ENCODE results near the gene MRPL23. TPM values are rescaled to one million over a fixed set of nuclear protein-coding genes. Genes with fewer than 3 reads are reported as not detected.
A peak's percentile ranks its signal among the peaks of the same experiment; 100 is the strongest.

MRPL23 gene
- polyA plus RNA-seq, 1 donor = 70.2 TPM

DNA sequence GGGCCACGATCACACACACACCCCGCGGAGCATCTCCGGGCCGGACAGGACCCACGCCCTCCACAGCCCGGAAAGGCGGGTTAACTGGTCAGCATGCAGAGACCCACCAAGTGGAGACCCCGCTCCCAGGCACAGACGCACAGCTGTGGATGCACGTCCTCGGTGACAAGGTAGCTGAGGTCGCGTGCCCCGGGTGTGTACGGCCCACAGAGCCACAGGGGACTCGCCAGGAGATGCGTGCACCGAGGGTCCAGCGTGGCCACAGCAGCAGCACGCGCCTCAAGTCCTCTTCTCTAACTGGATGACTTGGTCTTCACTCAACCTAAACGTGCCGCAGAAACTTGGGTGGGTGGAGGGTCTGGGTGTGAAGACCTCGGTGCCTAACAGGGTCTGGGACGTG lies 45.0 kb downstream of the MRPL23 start:
- no peak overlapping the region for H3K27ac ChIP-seq (ENCODE audit: low read length)
- H3K4me3 ChIP-seq (ENCODE audit: low read length) = no peak overlapping the region
- no peaks in the 10 kb centered on the region for H3K27me3 ChIP-seq (ENCODE audit: control insufficient read depth, insufficient read depth, low read length)
- DNase-seq = peak in 1 of 2 donors; percentile 18
- H3K36me3 ChIP-seq (ENCODE audit: control insufficient read depth, insufficient read depth, low read length) = no peaks in the 10 kb centered on the region
- peaks cover 8% of the 10 kb centered on the region for H3K4me1 ChIP-seq (ENCODE audit: control insufficient read depth, insufficient read depth, low read length)
- WGBS (ENCODE audit: insufficient coverage, low lambda C conversion rate) = no CpG with 5 or more reads among the region's 26 CpGs
- no peaks in the 10 kb centered on the region for H3K9me3 ChIP-seq (ENCODE audit: control insufficient read depth, low read depth, low read length)

DNA sequence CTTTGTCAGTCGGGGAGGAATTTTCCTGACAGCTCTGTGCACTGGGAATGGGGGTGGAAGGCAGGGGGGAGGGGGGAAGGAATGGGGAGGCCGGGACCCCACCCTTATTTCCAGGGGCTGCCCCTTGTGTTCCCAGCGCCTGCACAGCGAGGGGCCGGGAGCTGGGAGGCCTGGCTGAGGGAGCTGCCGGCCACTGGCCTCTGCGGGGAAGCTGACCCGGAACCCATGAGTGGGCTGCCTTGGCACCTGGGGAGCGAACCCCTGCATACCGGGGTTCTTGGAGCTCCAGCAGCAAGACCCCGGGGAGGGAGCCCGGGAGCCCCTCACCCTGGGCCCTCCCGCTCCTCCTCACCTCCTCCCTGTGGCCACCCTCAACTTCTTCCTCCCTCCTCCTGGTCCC lies 47.0 kb downstream of the MRPL23 start:
- no CpG with 5 or more reads among the region's 13 CpGs for WGBS (ENCODE audit: insufficient coverage, low lambda C conversion rate)
- no peaks in the 10 kb centered on the region for H3K36me3 ChIP-seq (ENCODE audit: control insufficient read depth, insufficient read depth, low read length)
- peak overlapping the region; percentile 29 for H3K27ac ChIP-seq (ENCODE audit: low read length)
- H3K9me3 ChIP-seq (ENCODE audit: control insufficient read depth, low read depth, low read length) = no peaks in the 10 kb centered on the region
- H3K4me1 ChIP-seq (ENCODE audit: control insufficient read depth, insufficient read depth, low read length) = peaks cover 3% of the 10 kb centered on the region
- H3K4me3 ChIP-seq (ENCODE audit: low read length) = no peak overlapping the region
- H3K27me3 ChIP-seq (ENCODE audit: control insufficient read depth, insufficient read depth, low read length) = no peaks in the 10 kb centered on the region
- peak in 1 of 2 donors; percentile 26 for DNase-seq

DNA sequence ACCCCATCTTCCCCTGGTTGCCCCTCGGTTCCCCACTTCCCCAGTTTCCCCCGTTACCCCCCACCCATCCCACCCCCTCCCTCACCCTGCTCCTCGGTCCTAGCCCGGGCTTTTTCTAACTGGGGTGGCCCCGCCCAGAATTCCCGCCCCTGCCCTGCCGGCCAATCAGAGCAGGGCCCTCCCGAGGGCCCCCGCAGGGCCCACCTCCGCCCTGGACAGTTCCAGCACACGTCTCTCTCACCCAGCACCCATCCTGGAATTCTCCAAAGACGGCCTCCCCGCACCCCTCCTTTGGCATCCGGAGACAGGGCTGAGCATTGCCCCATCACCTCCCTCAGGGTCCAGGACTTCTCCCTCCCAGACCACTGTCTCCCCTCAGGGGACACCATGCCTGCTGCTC lies 50.6 kb downstream of the MRPL23 start, which contains the start of gene H19:
H19 (minus strand) TSS at position 88 of the 400 bp plus-strand sequence.
- Histone ChIP-seq H3K9me3 (ENCODE audit: control insufficient read depth, low read depth, low read length) (no peaks in the 10 kb centered on the region), H3K27ac (ENCODE audit: low read length) (no peak within 1 kb of the TSS), H3K36me3 (ENCODE audit: control insufficient read depth, insufficient read depth, low read length) (no peaks in the 10 kb centered on the region), H3K27me3 (ENCODE audit: control insufficient read depth, insufficient read depth, low read length) (no peaks in the 10 kb centered on the region), H3K4me1 (ENCODE audit: control insufficient read depth, insufficient read depth, low read length) (peaks cover 3% of the 10 kb centered on the region), H3K4me3 (ENCODE audit: low read length) (no peak within 1 kb of the TSS)
- no peak for DNase-seq
- no CpG with 5 or more reads among the region's 14 CpGs for WGBS (ENCODE audit: insufficient coverage, low lambda C conversion rate)

DNA sequence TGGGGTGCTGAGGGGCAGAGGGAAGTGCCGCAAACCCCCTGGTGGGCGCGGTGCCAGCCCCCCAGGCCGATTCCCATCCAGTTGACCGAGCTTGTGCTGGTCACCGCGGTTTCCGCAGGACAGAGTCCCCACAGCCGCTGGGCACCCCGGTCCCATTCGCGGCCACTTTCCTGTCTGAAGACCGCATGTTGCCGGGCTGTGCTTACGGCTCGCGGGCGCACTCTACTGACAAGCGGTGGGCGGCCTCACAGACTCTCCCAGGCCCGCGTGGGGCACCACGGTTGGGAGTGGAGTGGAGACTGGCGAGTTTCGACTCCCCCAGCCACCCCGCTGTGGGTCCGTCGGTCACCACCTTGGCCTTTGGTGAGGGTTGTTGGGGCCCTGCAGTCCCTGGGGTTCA lies 51.2 kb downstream of the MRPL23 start:
- WGBS (ENCODE audit: insufficient coverage, low lambda C conversion rate) = no CpG with 5 or more reads among the region's 28 CpGs
- H3K4me3 ChIP-seq (ENCODE audit: low read length) = no peak overlapping the region
- DNase-seq = no peak

DNA sequence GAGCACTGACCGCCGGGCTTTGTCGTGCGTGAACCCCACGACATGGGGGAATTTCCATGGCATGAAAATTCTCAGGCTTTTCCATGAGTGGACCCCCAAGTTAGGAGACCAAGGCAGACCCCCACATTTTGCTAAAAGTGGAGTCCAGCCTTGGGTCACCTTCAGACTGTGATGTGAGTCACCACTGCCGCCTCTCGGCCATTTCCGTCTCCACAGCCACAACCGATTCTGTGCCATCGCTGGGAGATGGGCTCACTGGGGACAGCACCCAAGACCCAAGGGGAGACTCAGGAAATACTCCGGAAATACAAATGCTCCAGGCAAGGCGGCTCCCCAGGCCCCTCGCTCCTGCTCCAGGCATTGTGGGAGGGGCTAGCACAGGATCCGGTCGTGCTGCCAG lies 51.7 kb downstream of the MRPL23 start:
- Histone ChIP-seq H3K4me3 (ENCODE audit: low read length) (no peak overlapping the region), H3K9me3 (ENCODE audit: control insufficient read depth, low read depth, low read length) (no peaks in the 10 kb centered on the region), H3K27me3 (ENCODE audit: control insufficient read depth, insufficient read depth, low read length) (no peaks in the 10 kb centered on the region), H3K27ac (ENCODE audit: low read length) (no peak overlapping the region), H3K4me1 (ENCODE audit: control insufficient read depth, insufficient read depth, low read length) (no peaks in the 10 kb centered on the region), H3K36me3 (ENCODE audit: control insufficient read depth, insufficient read depth, low read length) (no peaks in the 10 kb centered on the region)
- no peak for DNase-seq
- WGBS (ENCODE audit: insufficient coverage, low lambda C conversion rate) = no CpG with 5 or more reads among the region's 15 CpGs

More for the DNA sequence above, 51.2 kb downstream of the MRPL23 start:
- H3K27ac ChIP-seq (ENCODE audit: low read length) = no peak overlapping the region
- H3K9me3 ChIP-seq (ENCODE audit: control insufficient read depth, low read depth, low read length) = no peaks in the 10 kb centered on the region
- no peaks in the 10 kb centered on the region for H3K27me3 ChIP-seq (ENCODE audit: control insufficient read depth, insufficient read depth, low read length)
- H3K4me1 ChIP-seq (ENCODE audit: control insufficient read depth, insufficient read depth, low read length) = peaks cover under 1% of the 10 kb centered on the region
- no peaks in the 10 kb centered on the region for H3K36me3 ChIP-seq (ENCODE audit: control insufficient read depth, insufficient read depth, low read length)

DNA sequence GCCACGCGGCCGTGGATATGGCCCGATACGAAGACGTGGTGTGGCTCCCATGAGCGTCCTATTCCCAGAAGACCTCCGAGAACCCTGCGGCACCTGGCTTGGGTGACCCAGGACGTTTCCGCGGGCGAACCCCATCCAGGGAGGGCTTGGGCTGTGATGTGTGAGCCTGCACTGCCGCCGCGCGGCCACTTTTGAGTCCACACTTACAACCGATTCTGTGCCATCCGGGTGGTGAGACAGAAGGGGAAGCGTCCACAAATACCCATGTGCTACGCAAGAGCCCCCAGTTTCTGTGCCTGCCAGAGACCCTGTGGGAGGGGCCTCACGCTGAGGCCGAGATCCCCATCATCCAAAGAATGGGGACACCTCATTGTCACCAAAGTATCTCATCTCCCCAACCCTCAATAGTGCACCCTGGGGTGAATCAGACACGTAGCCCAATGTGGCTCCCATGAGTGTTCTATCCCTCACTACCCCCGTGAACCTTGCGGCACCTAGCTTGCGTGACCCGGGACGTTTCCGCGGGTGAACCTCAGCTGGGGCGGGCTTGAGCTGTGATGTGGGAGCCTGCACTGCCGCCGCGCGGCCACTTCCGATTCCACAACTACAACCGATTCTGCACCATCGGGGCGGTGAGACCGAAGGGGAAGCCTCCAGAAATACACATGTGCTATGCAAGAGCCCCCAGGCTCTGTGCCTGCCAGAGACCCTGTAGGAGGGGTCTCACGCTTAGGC lies 55.1 kb downstream of the MRPL23 start:
- Histone ChIP-seq H3K27ac (ENCODE audit: low read length) (no peak overlapping the region), H3K4me3 (ENCODE audit: low read length) (no peak overlapping the region)
- WGBS (ENCODE audit: insufficient coverage, low lambda C conversion rate) = no CpG with 5 or more reads among the region's 42 CpGs

DNA sequence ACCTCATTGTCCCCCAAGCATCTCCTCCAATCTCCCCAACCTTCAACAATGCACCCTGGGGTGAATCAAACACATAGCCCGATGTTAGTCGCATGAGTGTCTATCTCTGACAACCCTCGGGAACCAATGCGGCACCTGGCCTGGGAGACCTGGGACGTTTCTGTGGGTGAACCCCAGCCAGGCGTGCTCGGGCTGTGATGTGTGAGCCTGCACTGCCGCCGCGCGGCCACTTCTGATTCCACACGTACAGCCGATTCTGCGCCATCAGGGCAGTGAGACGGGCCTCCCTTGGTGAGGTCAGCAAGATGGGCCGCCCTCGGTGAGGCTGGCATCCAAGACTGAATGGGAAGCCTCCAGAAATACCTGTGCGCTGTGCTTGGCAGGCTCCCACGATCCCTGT lies 55.7 kb downstream of the MRPL23 start:
- Histone ChIP-seq H3K4me1 (ENCODE audit: control insufficient read depth, insufficient read depth, low read length) (no peaks in the 10 kb centered on the region), H3K27me3 (ENCODE audit: control insufficient read depth, insufficient read depth, low read length) (no peaks in the 10 kb centered on the region), H3K9me3 (ENCODE audit: control insufficient read depth, low read depth, low read length) (no peaks in the 10 kb centered on the region), H3K36me3 (ENCODE audit: control insufficient read depth, insufficient read depth, low read length) (no peaks in the 10 kb centered on the region), H3K27ac (ENCODE audit: low read length) (no peak overlapping the region), H3K4me3 (ENCODE audit: low read length) (no peak overlapping the region)
- WGBS (ENCODE audit: insufficient coverage, low lambda C conversion rate) = no CpG with 5 or more reads among the region's 19 CpGs
- DNase-seq = no peak

More for the DNA sequence above, 55.1 kb downstream of the MRPL23 start:
- no peaks in the 10 kb centered on the region for H3K4me1 ChIP-seq (ENCODE audit: control insufficient read depth, insufficient read depth, low read length)
- no peaks in the 10 kb centered on the region for H3K36me3 ChIP-seq (ENCODE audit: control insufficient read depth, insufficient read depth, low read length)
- no peaks in the 10 kb centered on the region for H3K27me3 ChIP-seq (ENCODE audit: control insufficient read depth, insufficient read depth, low read length)
- DNase-seq = no peak
- H3K9me3 ChIP-seq (ENCODE audit: control insufficient read depth, low read depth, low read length) = no peaks in the 10 kb centered on the region

DNA sequence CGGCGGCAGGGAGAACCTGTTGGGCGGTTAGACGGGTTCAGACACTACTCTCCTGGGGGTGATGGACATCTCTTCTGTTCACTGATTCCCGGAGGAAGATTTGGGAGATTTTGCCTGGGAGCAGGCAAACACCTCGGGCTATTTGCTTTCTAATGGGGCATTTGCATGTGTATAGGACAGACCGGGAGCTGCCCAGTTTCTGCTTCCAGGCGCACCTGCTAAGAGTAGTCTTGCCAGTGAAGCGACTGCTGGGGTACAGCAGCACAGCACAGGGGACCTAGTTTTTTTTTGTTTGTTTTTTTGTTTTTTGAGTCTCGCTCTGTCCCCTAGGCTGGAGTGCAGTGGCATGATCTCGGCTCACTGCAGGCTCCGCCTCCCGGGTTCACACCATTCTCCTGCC lies 57.3 kb downstream of the MRPL23 start:
- no CpG with 5 or more reads among the region's 13 CpGs for WGBS (ENCODE audit: insufficient coverage, low lambda C conversion rate)
- H3K27ac ChIP-seq (ENCODE audit: low read length) = no peak overlapping the region
- no peaks in the 10 kb centered on the region for H3K4me1 ChIP-seq (ENCODE audit: control insufficient read depth, insufficient read depth, low read length)
- no peak overlapping the region for H3K4me3 ChIP-seq (ENCODE audit: low read length)
- no peaks in the 10 kb centered on the region for H3K9me3 ChIP-seq (ENCODE audit: control insufficient read depth, low read depth, low read length)
- DNase-seq = no peak
- no peaks in the 10 kb centered on the region for H3K27me3 ChIP-seq (ENCODE audit: control insufficient read depth, insufficient read depth, low read length)
- H3K36me3 ChIP-seq (ENCODE audit: control insufficient read depth, insufficient read depth, low read length) = no peaks in the 10 kb centered on the region

Other genes starting within 250 kb of the MRPL23 start
- 0.67 TPM for gene IFITM10, start 196.7 kb upstream of the MRPL23 start, polyA plus RNA-seq
- 341 TPM for gene CTSD, start 183.4 kb upstream of the MRPL23 start, polyA plus RNA-seq
- gene SYT8, start 112.3 kb upstream of the MRPL23 start, polyA plus RNA-seq = 2.7 TPM
- gene TNNI2, start 108.4 kb upstream of the MRPL23 start, polyA plus RNA-seq = 5.2 TPM
- 20.5 TPM for gene LSP1, start 94.2 kb upstream of the MRPL23 start, polyA plus RNA-seq
- 0.67 TPM for gene PRR33, start 55.4 kb upstream of the MRPL23 start, polyA plus RNA-seq
- gene TNNT3, start 27.6 kb upstream of the MRPL23 start, polyA plus RNA-seq = 11.9 TPM
- 4,676 TPM for gene H19, start 50.5 kb downstream of the MRPL23 start, polyA plus RNA-seq
- 319 TPM for gene IGF2, start 192.1 kb downstream of the MRPL23 start, polyA plus RNA-seq
- 0.39 TPM for gene INS, start 213.9 kb downstream of the MRPL23 start, polyA plus RNA-seq
- 1.0 TPM for gene TH, start 224.5 kb downstream of the MRPL23 start, polyA plus RNA-seq

Measured in large intestine (tissue), 3 donors.